D721Med (cell line): Measurements from ENCODE around the gene RSPH1.

ENCODE experiments used
- DNase-seq: peaks from one replicate; pipeline ENCODE4 v3.0.0; 2011; ENCODE audit warnings: low spot score; ENCODE audit not compliant: insufficient read length
- FAIRE-seq: peaks from 2 replicates; lab custom pipeline; 2011; peaks lifted over from hg19 to GRCh38; lab: Jason Lieb, UNC
- CTCF ChIP-seq: IDR thresholded peaks from 2 replicates; pipeline ENCODE4 v1.5.1; 2012; ENCODE audit warnings: mild to moderate bottlenecking, control low read depth; ENCODE audit not compliant: insufficient read depth; ENCODE audit errors: missing control alignments

RSPH1 gene

GRCh38 chr21:42423685-42424084 lies 72.3 kb downstream of the RSPH1 start:
- no peak for TF ChIP-seq CTCF
- FAIRE-seq (no peak), DNase-seq (no peak)

GRCh38 chr21:42423197-42423675 lies 72.8 kb downstream of the RSPH1 start:
- FAIRE-seq (no peak), DNase-seq (no peak)
- TF ChIP-seq CTCF: no peak
